GM23338 (cell line): ENCODE measurements around the gene PDGFRA. TPM values are rescaled to one million over a fixed set of nuclear protein-coding genes. Genes with fewer than 3 reads are reported as not detected.

Experiments
- ATAC-seq: fragments of 200-7000 bp; cut with Tn5 transposase; 3 replicates; pipeline ENCODE4 v1.9.1; 2020
- DNase-seq: peaks from one replicate; pipeline ENCODE4 v3.0.0-alpha.2; 2015; ENCODE audit warnings: low spot score
- H2AFZ ChIP-seq: fragments of 200-600 bp; sonication (generic); 2 replicates; pipeline ENCODE4 v1.8.0; 2016; ENCODE audit warnings: antibody characterized with exemption, mild to moderate bottlenecking, moderate library complexity
- H3F3A ChIP-seq: fragments of 200-600 bp; sonication (generic); replicated peaks from 2 replicates; pipeline ENCODE4 v1.8.0; 2017; ENCODE audit warnings: antibody characterized with exemption, mixed run types, low read depth
- H3K27ac ChIP-seq: fragments of 200-600 bp; sonication (generic); 2 replicates; pipeline ENCODE4 v1.6.1; 2016; ENCODE audit warnings: low read depth
- H3K27me3 ChIP-seq: fragments of 200-600 bp; sonication (generic); 2 replicates; pipeline ENCODE4 v1.8.0; 2016; ENCODE audit warnings: mild to moderate bottlenecking, mixed run types, moderate library complexity; ENCODE audit not compliant: insufficient read depth
- H3K36me3 ChIP-seq: fragments of 200-600 bp; sonication (generic); 2 replicates; pipeline ENCODE4 v1.8.0; 2016; ENCODE audit warnings: mild to moderate bottlenecking; ENCODE audit not compliant: insufficient read depth
- H3K4me1 ChIP-seq: fragments of 200-600 bp; sonication (generic); 2 replicates; pipeline ENCODE4 v1.8.0; 2016; ENCODE audit warnings: mild to moderate bottlenecking, moderate library complexity; ENCODE audit not compliant: insufficient read depth
- H3K4me2 ChIP-seq: fragments of 200-600 bp; sonication (generic); 2 replicates; pipeline ENCODE4 v1.7.1; 2017; ENCODE audit warnings: mixed run types
- H3K4me3 ChIP-seq: fragments of 200-600 bp; sonication (generic); 2 replicates; pipeline ENCODE4 v1.6.1; 2016; ENCODE audit warnings: mixed run types
- H3K79me2 ChIP-seq: fragments of 200-600 bp; sonication (generic); replicated peaks from 2 replicates; pipeline ENCODE4 v1.8.0; 2017; ENCODE audit warnings: mild to moderate bottlenecking; ENCODE audit not compliant: insufficient read depth
- H3K9me2 ChIP-seq: fragments of 200-600 bp; sonication (generic); 2 replicates; pipeline ENCODE4 v1.8.0; 2017; ENCODE audit not compliant: insufficient read depth
- H4K20me1 ChIP-seq: fragments of 200-600 bp; sonication (generic); replicated peaks from 2 replicates; pipeline ENCODE4 v1.8.0; 2017; ENCODE audit warnings: mild to moderate bottlenecking; ENCODE audit not compliant: insufficient read depth
- H3K27ac Mint-ChIP-seq: 2 replicates; pipeline ENCODE4 v1.8.0; 2020; ENCODE audit warnings: inconsistent platforms, mild to moderate bottlenecking, moderate library complexity, mixed read lengths
- H3K27me3 Mint-ChIP-seq: 3 replicates; pipeline ENCODE4 v1.8.0; 2022; ENCODE audit warnings: low read depth, mild to moderate bottlenecking, moderate library complexity, mixed read lengths, inconsistent platforms; ENCODE audit not compliant: insufficient read depth, poor library complexity
- H3K36me3 Mint-ChIP-seq: 3 replicates; pipeline ENCODE4 v1.8.0; 2021; ENCODE audit warnings: low read depth, mild to moderate bottlenecking, inconsistent platforms, moderate library complexity, mixed read lengths
- H3K4me1 Mint-ChIP-seq: 3 replicates; pipeline ENCODE4 v1.8.0; 2020; ENCODE audit warnings: mild to moderate bottlenecking, inconsistent platforms, mixed read lengths
- H3K4me3 Mint-ChIP-seq: 3 replicates; pipeline ENCODE4 v1.8.0; 2021; ENCODE audit warnings: moderate library complexity, mild to moderate bottlenecking, inconsistent platforms, mixed read lengths
- H3K9me3 Mint-ChIP-seq: 3 replicates; pipeline ENCODE4 v1.8.0; 2020; ENCODE audit warnings: moderate library complexity, mild to moderate bottlenecking, inconsistent platforms, mixed read lengths
- ETS1 ChIP-seq: IDR thresholded peaks from 2 replicates; pipeline ENCODE4 v1.6.1; 2016; ENCODE audit warnings: antibody characterized with exemption
- JUNB ChIP-seq: IDR thresholded peaks from one replicate; pipeline ENCODE4 v1.6.1; 2016; ENCODE audit warnings: antibody characterized with exemption; ENCODE audit not compliant: unreplicated experiment
- ZNF114 ChIP-seq: fragments of 250-450 bp; sonication (Bioruptor Pico); IDR thresholded peaks from 2 replicates; pipeline ENCODE4 v1.5.0; 2020; ENCODE audit warnings: mild to moderate bottlenecking, moderate library complexity
- polyA plus RNA-seq: library from polyadenylated mRNA; unstranded; fragments of >200 nt; fragmentation: Nextera tagmentation; extraction: Ambion mirVana; gene quantifications from 2 replicates; pipeline ENCODE4 v1.2.1, GENCODE V29; 2016
- total RNA-seq: library from RNA; depleted of rRNA; stranded (reverse); fragments of >200 nt; shearing (Covaris generic); gene quantifications from 2 replicates; pipeline ENCODE4 v1.2.3, GENCODE V29; 2014
- TF ChIP-seq, protein P1 (sequence below): IDR thresholded peaks from one replicate; pipeline ENCODE4 v1.6.1; 2018; ENCODE audit warnings: antibody characterized with exemption; ENCODE audit not compliant: unreplicated experiment
- TF ChIP-seq, protein P2 (sequence below), 2 experiments: fragments of 200-600 bp in 1 of 2; sonication (generic) in 1 of 2; conservative IDR thresholded peaks; 2 replicates each; pipeline versions ENCODE4 v1.5.1 to v1.6.1; 2016 to 2017; ENCODE audit warnings: antibody characterized with exemption in 2 of 2, low read depth in 2 of 2, mild to moderate bottlenecking in 2 of 2, moderate library complexity in 1 of 2

Gene PDGFRA
- total and polyA plus RNA-seq, 2 experiments from 2014 or later, result 8.0 to 10.8 TPM

- TF ChIP-seq, protein P1, sequence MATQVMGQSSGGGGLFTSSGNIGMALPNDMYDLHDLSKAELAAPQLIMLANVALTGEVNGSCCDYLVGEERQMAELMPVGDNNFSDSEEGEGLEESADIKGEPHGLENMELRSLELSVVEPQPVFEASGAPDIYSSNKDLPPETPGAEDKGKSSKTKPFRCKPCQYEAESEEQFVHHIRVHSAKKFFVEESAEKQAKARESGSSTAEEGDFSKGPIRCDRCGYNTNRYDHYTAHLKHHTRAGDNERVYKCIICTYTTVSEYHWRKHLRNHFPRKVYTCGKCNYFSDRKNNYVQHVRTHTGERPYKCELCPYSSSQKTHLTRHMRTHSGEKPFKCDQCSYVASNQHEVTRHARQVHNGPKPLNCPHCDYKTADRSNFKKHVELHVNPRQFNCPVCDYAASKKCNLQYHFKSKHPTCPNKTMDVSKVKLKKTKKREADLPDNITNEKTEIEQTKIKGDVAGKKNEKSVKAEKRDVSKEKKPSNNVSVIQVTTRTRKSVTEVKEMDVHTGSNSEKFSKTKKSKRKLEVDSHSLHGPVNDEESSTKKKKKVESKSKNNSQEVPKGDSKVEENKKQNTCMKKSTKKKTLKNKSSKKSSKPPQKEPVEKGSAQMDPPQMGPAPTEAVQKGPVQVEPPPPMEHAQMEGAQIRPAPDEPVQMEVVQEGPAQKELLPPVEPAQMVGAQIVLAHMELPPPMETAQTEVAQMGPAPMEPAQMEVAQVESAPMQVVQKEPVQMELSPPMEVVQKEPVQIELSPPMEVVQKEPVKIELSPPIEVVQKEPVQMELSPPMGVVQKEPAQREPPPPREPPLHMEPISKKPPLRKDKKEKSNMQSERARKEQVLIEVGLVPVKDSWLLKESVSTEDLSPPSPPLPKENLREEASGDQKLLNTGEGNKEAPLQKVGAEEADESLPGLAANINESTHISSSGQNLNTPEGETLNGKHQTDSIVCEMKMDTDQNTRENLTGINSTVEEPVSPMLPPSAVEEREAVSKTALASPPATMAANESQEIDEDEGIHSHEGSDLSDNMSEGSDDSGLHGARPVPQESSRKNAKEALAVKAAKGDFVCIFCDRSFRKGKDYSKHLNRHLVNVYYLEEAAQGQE, result no peak
These were observed 2.9 kb downstream of the PDGFRA start (continued) for GRCh38 chr4:54231768-54232688.

DNA sequence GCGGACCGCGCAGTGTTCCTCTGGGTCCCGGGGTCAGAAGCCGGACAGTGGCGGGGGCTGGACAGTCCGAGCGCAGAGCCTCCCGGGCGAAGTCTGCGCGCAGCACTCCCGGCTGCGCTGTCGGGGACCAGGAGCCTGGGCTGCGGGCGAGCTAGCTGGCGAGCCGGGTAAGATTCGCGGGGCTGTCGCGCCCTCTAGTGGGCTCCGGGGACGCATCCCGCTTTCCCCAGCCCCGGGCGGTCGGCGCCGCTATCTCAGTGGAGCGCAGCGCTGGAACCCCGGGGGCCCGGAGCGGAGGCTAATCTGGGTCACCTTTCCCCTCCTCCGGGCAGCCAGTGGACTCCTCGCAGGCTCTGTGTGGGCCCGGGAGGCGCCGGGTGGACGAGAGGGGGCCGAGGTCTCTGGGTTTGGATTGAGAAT is 4.2 kb downstream of the PDGFRA start:
- ATAC-seq (peak; percentile 57), DNase-seq (peak; percentile 90)
- TF ChIP-seq, protein P2, sequence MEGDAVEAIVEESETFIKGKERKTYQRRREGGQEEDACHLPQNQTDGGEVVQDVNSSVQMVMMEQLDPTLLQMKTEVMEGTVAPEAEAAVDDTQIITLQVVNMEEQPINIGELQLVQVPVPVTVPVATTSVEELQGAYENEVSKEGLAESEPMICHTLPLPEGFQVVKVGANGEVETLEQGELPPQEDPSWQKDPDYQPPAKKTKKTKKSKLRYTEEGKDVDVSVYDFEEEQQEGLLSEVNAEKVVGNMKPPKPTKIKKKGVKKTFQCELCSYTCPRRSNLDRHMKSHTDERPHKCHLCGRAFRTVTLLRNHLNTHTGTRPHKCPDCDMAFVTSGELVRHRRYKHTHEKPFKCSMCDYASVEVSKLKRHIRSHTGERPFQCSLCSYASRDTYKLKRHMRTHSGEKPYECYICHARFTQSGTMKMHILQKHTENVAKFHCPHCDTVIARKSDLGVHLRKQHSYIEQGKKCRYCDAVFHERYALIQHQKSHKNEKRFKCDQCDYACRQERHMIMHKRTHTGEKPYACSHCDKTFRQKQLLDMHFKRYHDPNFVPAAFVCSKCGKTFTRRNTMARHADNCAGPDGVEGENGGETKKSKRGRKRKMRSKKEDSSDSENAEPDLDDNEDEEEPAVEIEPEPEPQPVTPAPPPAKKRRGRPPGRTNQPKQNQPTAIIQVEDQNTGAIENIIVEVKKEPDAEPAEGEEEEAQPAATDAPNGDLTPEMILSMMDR (conservative IDR thresholded peaks at IDR 0.05; ENCODE audit: low read depth in 2 of 2), result peak; percentile 54 to 80
- TF ChIP-seq ZNF114 (CRISPR knock-in tag), result no peak
- no peak for TF ChIP-seq JUNB
- TF ChIP-seq ETS1, result no peak
- TF ChIP-seq, protein P1, result no peak
- Histone ChIP-seq H3K79me2 (no peaks in the 10 kb centered on the region), H3K27me3 (peaks cover 65% of the 10 kb centered on the region), H3K4me2 (peak overlapping the region; percentile 100), H3K27ac (no peak overlapping the region), H3K4me1 (peaks cover 34% of the 10 kb centered on the region), H3K4me3 (peak overlapping the region; percentile 86), H3F3A (peaks cover 10% of the 10 kb centered on the region; the same call in 1 of the 2 replicates), H3K36me3 (no peaks in the 10 kb centered on the region), H3K9me2 (no peaks in the 10 kb centered on the region), H4K20me1 (no peaks in the 10 kb centered on the region; the same call in 1 of the 2 replicates), H2AFZ (peak overlapping the region; percentile 95)
- H3K4me3 Mint-ChIP-seq, result peak overlapping the region; percentile 76
- peaks cover 7% of the 10 kb centered on the region for H3K9me3 Mint-ChIP-seq
- peaks cover 30% of the 10 kb centered on the region for H3K4me1 Mint-ChIP-seq
- H3K27me3 Mint-ChIP-seq, result peaks cover 63% of the 10 kb centered on the region
- no peak overlapping the region for H3K27ac Mint-ChIP-seq
- H3K36me3 Mint-ChIP-seq, result no peaks in the 10 kb centered on the region; the same call in 2 of the 3 replicates
